ENCODE results near the gene RGP1.

The RGP1 gene

DNA sequence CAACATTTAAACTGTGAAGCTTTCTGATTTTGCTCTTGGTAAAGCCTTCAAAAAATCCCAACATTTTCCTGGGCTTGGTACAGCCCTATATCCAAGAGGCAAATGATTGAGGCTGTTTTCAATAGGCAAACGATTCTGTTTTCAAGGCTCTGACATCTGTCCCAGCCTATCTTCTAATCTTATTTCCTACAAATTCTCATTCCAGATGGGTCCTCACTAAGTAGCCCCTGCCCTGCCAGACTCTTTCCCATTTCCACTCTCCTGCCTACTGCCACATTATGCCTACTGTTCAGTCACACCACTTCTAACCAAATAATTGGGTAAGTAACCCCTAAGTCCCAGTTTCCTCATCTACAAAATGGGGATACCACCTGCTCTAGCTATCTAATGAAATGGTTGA lies 3.5 kb upstream of the RGP1 start:
- Mint-ChIP-seq H3K9me3 (no peaks in the 10 kb centered on the region), H3K36me3 (ENCODE audit: low read depth) (peaks cover 35% of the 10 kb centered on the region), H3K4me3 (peak overlapping the region; percentile 71), H3K27me3 (ENCODE audit: low read depth) (no peaks in the 10 kb centered on the region), H3K4me1 (ENCODE audit: low read depth) (peaks cover 53% of the 10 kb centered on the region), H3K27ac (no peak overlapping the region)

DNA sequence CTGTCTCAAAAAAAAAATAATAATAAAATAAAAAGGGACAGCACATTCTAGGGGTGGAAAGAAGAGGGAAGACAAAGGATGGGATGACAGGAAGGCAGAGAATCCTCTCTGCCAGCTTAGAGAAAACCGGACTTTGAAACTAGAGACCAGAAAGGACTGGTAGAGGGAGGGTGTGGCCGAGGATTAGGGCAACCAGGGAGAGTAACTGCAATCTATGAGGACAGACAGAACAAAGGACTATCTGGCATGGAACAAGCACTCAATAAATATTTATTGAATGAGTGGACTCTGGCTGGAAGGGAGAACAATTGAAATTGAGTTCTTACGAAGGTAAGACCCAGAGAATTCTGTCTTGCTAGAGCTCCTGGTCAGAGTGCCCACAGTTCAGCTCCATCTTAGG lies 2.5 kb upstream of the RGP1 start:
- Mint-ChIP-seq H3K9me3 (no peaks in the 10 kb centered on the region), H3K36me3 (ENCODE audit: low read depth) (peaks cover 39% of the 10 kb centered on the region), H3K27me3 (ENCODE audit: low read depth) (no peaks in the 10 kb centered on the region), H3K4me3 (no peak overlapping the region), H3K27ac (no peak overlapping the region), H3K4me1 (ENCODE audit: low read depth) (peaks cover 53% of the 10 kb centered on the region)

GRCh38 chr9:35748242-35748857 lies 737 bp upstream of the RGP1 start:
- H3K4me3 Mint-ChIP-seq: peak overlapping the region; percentile 87
- no peaks in the 10 kb centered on the region for H3K27me3 Mint-ChIP-seq (ENCODE audit: low read depth)
- peak overlapping the region; percentile 67 for H3K27ac Mint-ChIP-seq
- H3K36me3 Mint-ChIP-seq (ENCODE audit: low read depth): peaks cover 38% of the 10 kb centered on the region
- no peaks in the 10 kb centered on the region for H3K9me3 Mint-ChIP-seq
- H3K4me1 Mint-ChIP-seq (ENCODE audit: low read depth): peaks cover 44% of the 10 kb centered on the region

GRCh38 chr9:35749515-35750255 lies 598 bp downstream of the RGP1 start:
- Mint-ChIP-seq H3K4me3 (peak overlapping the region; percentile 90), H3K9me3 (no peaks in the 10 kb centered on the region), H3K4me1 (ENCODE audit: low read depth) (peaks cover 41% of the 10 kb centered on the region), H3K27me3 (ENCODE audit: low read depth) (no peaks in the 10 kb centered on the region), H3K27ac (peak overlapping the region; percentile 90), H3K36me3 (ENCODE audit: low read depth) (peaks cover 38% of the 10 kb centered on the region)

- Mint-ChIP-seq H3K27me3 (ENCODE audit: low read depth) (no peaks in the 10 kb centered on the region), H3K36me3 (ENCODE audit: low read depth) (peaks cover 36% of the 10 kb centered on the region), H3K27ac (peak overlapping the region; percentile 90), H3K9me3 (no peaks in the 10 kb centered on the region), H3K4me1 (ENCODE audit: low read depth) (peaks cover 39% of the 10 kb centered on the region), H3K4me3 (peak overlapping the region; percentile 90)
These were observed 1.1 kb downstream of the RGP1 start for GRCh38 chr9:35750256-35750531.

DNA sequence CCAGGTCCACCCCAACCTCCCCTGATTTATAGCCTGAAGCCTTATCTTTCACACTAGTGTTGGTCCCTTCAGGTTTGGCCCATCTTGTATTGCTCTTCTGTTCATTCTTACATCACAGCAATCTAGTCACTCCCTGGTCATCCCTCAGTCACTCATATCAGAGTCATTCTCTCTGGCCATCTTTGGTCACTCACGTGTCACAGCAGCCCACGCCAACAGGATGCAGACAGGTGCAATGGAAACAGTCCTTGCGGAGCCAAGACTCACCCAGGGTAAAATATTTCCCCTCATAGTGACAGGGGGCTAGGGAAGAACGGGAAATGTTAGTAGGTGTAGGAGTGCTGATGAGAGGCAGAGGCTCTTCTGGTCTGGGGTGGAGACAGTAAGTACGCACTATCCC lies 4.4 kb downstream of the RGP1 start:
- Mint-ChIP-seq H3K9me3 (no peaks in the 10 kb centered on the region), H3K27me3 (ENCODE audit: low read depth) (no peaks in the 10 kb centered on the region), H3K27ac (no peak overlapping the region), H3K36me3 (ENCODE audit: low read depth) (peaks cover 37% of the 10 kb centered on the region), H3K4me1 (ENCODE audit: low read depth) (peaks cover 29% of the 10 kb centered on the region), H3K4me3 (no peak overlapping the region)

DNA sequence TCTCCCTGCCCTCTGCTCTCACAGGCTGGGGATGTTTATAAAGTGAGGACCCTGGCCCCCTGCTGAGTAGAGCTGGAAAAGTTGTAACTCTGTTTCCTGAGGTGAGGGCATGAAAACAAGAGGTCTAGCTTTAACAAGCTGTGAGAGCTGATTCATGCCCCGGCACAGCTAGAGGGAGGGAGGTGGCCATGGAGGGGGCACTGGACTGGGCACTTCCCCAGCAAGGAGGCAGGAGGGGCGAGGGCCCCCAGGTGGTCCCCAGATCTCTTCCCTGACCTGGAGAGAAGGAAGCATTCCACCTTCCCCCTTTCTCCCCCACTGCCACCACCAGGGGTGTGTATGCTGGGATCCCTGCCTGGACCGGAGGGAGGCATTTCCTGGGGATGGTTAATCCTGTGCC lies 5.2 kb downstream of the RGP1 start, which contains the start of gene MSMP:
Gene MSMP (minus strand): TSS at position 13 of the 400 bp plus-strand sequence. CDS start 147 bp downstream, outside the sequence.
- Mint-ChIP-seq H3K9me3 (no peaks in the 10 kb centered on the region), H3K4me1 (ENCODE audit: low read depth) (peaks cover 35% of the 10 kb centered on the region), H3K27me3 (ENCODE audit: low read depth) (no peaks in the 10 kb centered on the region), H3K36me3 (ENCODE audit: low read depth) (peaks cover 37% of the 10 kb centered on the region), H3K4me3 (no peak within 1 kb of the TSS), H3K27ac (no peak within 1 kb of the TSS)

- Mint-ChIP-seq H3K4me3 (no peak overlapping the region), H3K27me3 (ENCODE audit: low read depth) (no peaks in the 10 kb centered on the region), H3K4me1 (ENCODE audit: low read depth) (peaks cover 32% of the 10 kb centered on the region), H3K36me3 (ENCODE audit: low read depth) (peaks cover 31% of the 10 kb centered on the region), H3K9me3 (no peaks in the 10 kb centered on the region), H3K27ac (no peak overlapping the region)
These were observed 6.0 kb downstream of the RGP1 start for GRCh38 chr9:35755071-35755470.

- peaks cover 30% of the 10 kb centered on the region for H3K4me1 Mint-ChIP-seq (ENCODE audit: low read depth)
These were observed 7.5 kb downstream of the RGP1 start for GRCh38 chr9:35756275-35757225.

GRCh38 chr9:35757226-35757891 lies 8.3 kb downstream of the RGP1 start:
- no peaks in the 10 kb centered on the region for H3K9me3 Mint-ChIP-seq
- peak overlapping the region; percentile 86 for H3K27ac Mint-ChIP-seq
- no peaks in the 10 kb centered on the region for H3K27me3 Mint-ChIP-seq (ENCODE audit: low read depth)
- peaks cover 28% of the 10 kb centered on the region for H3K4me1 Mint-ChIP-seq (ENCODE audit: low read depth)
- H3K36me3 Mint-ChIP-seq (ENCODE audit: low read depth): peaks cover 21% of the 10 kb centered on the region
- peak overlapping the region; percentile 100 for H3K4me3 Mint-ChIP-seq

More at GRCh38 chr9:35756275-35757225, 7.5 kb downstream of the RGP1 start:
- H3K9me3 Mint-ChIP-seq: no peaks in the 10 kb centered on the region
- peak overlapping the region; percentile 98 for H3K27ac Mint-ChIP-seq
- no peaks in the 10 kb centered on the region for H3K27me3 Mint-ChIP-seq (ENCODE audit: low read depth)
- H3K36me3 Mint-ChIP-seq (ENCODE audit: low read depth): peaks cover 28% of the 10 kb centered on the region
- H3K4me3 Mint-ChIP-seq: peak overlapping the region; percentile 100

GRCh38 chr9:35757892-35758275 lies 8.8 kb downstream of the RGP1 start:
- Mint-ChIP-seq H3K36me3 (ENCODE audit: low read depth) (peaks cover 18% of the 10 kb centered on the region), H3K4me3 (peak overlapping the region; percentile 75), H3K27me3 (ENCODE audit: low read depth) (no peaks in the 10 kb centered on the region), H3K9me3 (no peaks in the 10 kb centered on the region), H3K4me1 (ENCODE audit: low read depth) (peaks cover 28% of the 10 kb centered on the region), H3K27ac (peak overlapping the region; percentile 62)

DNA sequence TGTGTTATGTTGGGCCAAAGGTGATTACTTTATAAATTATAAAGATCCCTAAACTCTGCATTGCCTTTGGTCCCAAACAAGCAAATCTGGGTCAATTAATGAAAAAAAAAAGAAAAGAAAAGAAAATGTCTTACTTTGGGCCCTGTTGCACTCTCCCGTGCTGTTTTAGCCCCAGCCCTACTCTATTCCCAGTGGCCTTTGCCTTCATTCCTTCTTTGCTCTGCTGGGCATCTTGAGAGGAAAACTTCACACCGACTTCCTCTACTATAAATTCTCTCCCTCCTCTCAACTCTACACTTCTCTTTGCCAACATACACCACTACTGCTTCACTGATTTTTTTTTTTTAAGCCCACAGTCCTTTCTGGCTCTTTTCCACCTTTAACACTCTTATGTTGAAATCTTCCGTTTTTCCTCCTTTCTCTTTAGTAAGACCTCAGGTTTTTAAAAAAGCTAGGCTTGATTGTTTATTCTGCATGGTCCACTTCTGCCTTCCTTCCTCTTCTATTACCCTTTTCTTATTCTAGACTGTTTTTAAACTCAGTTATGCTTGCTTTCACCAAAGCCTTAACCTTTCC lies 9.5 kb downstream of the RGP1 start:
- Mint-ChIP-seq H3K36me3 (ENCODE audit: low read depth) (peaks cover 14% of the 10 kb centered on the region), H3K4me3 (peak overlapping the region; percentile 77), H3K9me3 (no peaks in the 10 kb centered on the region), H3K27me3 (ENCODE audit: low read depth) (no peaks in the 10 kb centered on the region), H3K4me1 (ENCODE audit: low read depth) (peaks cover 28% of the 10 kb centered on the region), H3K27ac (peak overlapping the region; percentile 43)

GRCh38 chr9:35759795-35760194 lies 10.7 kb downstream of the RGP1 start:
- no peak overlapping the region for H3K4me3 Mint-ChIP-seq
- H3K9me3 Mint-ChIP-seq: no peaks in the 10 kb centered on the region
- H3K27me3 Mint-ChIP-seq (ENCODE audit: low read depth): no peaks in the 10 kb centered on the region
- peaks cover 28% of the 10 kb centered on the region for H3K4me1 Mint-ChIP-seq (ENCODE audit: low read depth)
- peaks cover 10% of the 10 kb centered on the region for H3K36me3 Mint-ChIP-seq (ENCODE audit: low read depth)
- no peak overlapping the region for H3K27ac Mint-ChIP-seq

GRCh38 chr9:35760651-35761050 lies 11.6 kb downstream of the RGP1 start:
- H3K4me1 Mint-ChIP-seq (ENCODE audit: low read depth): peaks cover 28% of the 10 kb centered on the region
- no peak overlapping the region for H3K4me3 Mint-ChIP-seq
- peaks cover 10% of the 10 kb centered on the region for H3K36me3 Mint-ChIP-seq (ENCODE audit: low read depth)
- no peaks in the 10 kb centered on the region for H3K27me3 Mint-ChIP-seq (ENCODE audit: low read depth)
- H3K9me3 Mint-ChIP-seq: no peaks in the 10 kb centered on the region
- H3K27ac Mint-ChIP-seq: no peak overlapping the region

Data from T-helper 1 cell treated with Interleukin-12 subunit alpha and Interleukin-12 subunit beta and Interleukin-4 antibody, amounts not matched to agents 30 μg/mL and 1 μg/mL, for 36 hours (primary cell).